ENCODE measurements around the gene NGRN.
"Not testable (repeated sequence)": the region's sequence is repeated elsewhere in the genome, so short reads cannot be mapped to it uniquely, and the experiment has no call there.

NGRN gene

DNA sequence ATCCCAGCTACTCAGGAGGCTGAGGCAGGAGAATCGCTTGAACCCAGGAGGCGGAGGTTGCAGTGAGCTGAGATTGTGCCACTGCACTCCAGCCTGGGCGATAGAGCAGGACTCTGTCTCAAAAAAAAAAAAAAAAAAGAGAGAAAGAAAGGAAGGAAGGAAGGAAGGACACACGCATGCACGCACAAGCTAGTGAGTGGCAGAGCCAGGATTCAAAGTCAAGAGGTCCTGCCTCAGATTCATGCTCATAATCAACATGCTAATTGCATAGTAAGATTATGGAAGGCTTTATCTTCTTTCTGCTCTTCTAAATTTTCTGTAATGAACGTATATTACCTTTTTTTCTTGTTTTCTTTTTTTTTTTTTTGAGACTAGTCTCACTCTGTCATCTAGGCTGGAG lies 4.7 kb upstream of the NGRN start:
- H2BK5ac ChIP-seq (ENCODE audit: low read length); H4K8ac ChIP-seq (ENCODE audit: low read depth, low read length); H2AK5ac ChIP-seq (ENCODE audit: low read depth, low read length); H3K9me3 ChIP-seq (replicated peaks in 1 of 2; ENCODE audit: control insufficient read depth in 2 of 2, insufficient read depth in 1 of 2, low read depth in 1 of 2, low read length in 2 of 2); H2AFZ ChIP-seq (ENCODE audit: low read length); H3K23ac ChIP-seq (ENCODE audit: low read depth, low read length, poor library complexity); H2BK15ac ChIP-seq (ENCODE audit: low read length); H4K91ac ChIP-seq (ENCODE audit: low read depth, low read length, poor library complexity); H3K14ac ChIP-seq (ENCODE audit: low read length); H3K79me1 ChIP-seq (ENCODE audit: low read depth, low read length); H3K27ac ChIP-seq (replicated peaks; ENCODE audit: low read length); H2BK12ac ChIP-seq (ENCODE audit: low read length); H3K36me3 ChIP-seq (replicated peaks in 1 of 2; ENCODE audit: control insufficient read depth in 2 of 2, insufficient read depth in 2 of 2, low read length in 2 of 2); H2BK120ac ChIP-seq (ENCODE audit: low read depth, low read length); H3K4me2 ChIP-seq (ENCODE audit: insufficient read depth, low read length, poor library complexity, severe bottlenecking); H3K4ac ChIP-seq (ENCODE audit: low read length); H3K9ac ChIP-seq (ENCODE audit: low read depth, low read length, poor library complexity); H3K4me1 ChIP-seq (ENCODE audit: control insufficient read depth in 2 of 2, insufficient read depth in 1 of 2, low read depth in 1 of 2, low read length in 2 of 2); H3K18ac ChIP-seq (ENCODE audit: low read length); H3K4me3 ChIP-seq (ENCODE audit: low read length in 2 of 2); H3K27me3 ChIP-seq (ENCODE audit: control insufficient read depth in 3 of 3, insufficient read depth in 3 of 3, low read depth in 1 of 3, low read length in 3 of 3); DNase-seq (ENCODE audit: low spot score): not testable (repeated sequence)
- WGBS, 2 donors (ENCODE audit: extremely low coverage in 2 of 2, insufficient read length in 2 of 2, insufficient replicate concordance in 1 of 2): no CpG with 5 or more reads among the region's 6 CpGs

DNA sequence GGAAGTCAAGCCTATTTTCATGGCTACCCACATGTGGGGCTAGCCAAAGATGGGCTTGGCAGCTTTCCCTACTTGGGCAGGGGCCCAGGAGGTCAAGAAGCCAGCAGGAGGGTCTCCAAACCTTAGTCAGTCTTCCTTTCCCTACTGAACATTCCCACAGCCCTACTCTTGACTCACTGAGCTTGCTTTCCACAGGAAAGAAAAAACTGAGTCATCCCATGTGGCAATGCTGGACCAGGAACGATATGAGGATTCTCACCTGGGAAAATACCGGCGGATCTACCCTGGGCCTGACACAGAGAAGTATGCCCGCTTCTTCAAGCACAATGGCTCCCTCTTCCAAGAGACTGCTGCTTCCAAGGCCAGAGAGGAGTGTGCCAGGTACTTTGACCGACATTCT lies 3.7 kb upstream of the NGRN start:
- Histone ChIP-seq H3K4me2 (ENCODE audit: insufficient read depth, low read length, poor library complexity, severe bottlenecking) (no peak overlapping the region), H4K91ac (ENCODE audit: low read depth, low read length, poor library complexity) (no peak overlapping the region), H2AFZ (ENCODE audit: low read length) (no peak overlapping the region), H3K23ac (ENCODE audit: low read depth, low read length, poor library complexity) (peak overlapping the region; percentile 61), H3K4me1 (ENCODE audit: control insufficient read depth in 2 of 2, insufficient read depth in 1 of 2, low read depth in 1 of 2, low read length in 2 of 2) (peaks cover 6% of the 10 kb centered on the region in 2 donors), H2AK5ac (ENCODE audit: low read depth, low read length) (no peak overlapping the region), H3K18ac (ENCODE audit: low read length) (no peak overlapping the region), H3K36me3 (replicated peaks in 1 of 2; ENCODE audit: control insufficient read depth in 2 of 2, insufficient read depth in 2 of 2, low read length in 2 of 2) (peaks cover 0 to 2% of the 10 kb centered on the region in 2 donors), H3K9me3 (replicated peaks in 1 of 2; ENCODE audit: control insufficient read depth in 2 of 2, insufficient read depth in 1 of 2, low read depth in 1 of 2, low read length in 2 of 2) (no peaks in the 10 kb centered on the region), H3K9ac (ENCODE audit: low read depth, low read length, poor library complexity) (no peak overlapping the region), H2BK5ac (ENCODE audit: low read length) (no peak overlapping the region), H2BK15ac (ENCODE audit: low read length) (no peak overlapping the region), H3K4ac (ENCODE audit: low read length) (no peak overlapping the region), H2BK120ac (ENCODE audit: low read depth, low read length) (no peak overlapping the region), H3K4me3 (ENCODE audit: low read length in 2 of 2) (no peak overlapping the region), H4K8ac (ENCODE audit: low read depth, low read length) (no peak overlapping the region), H3K14ac (ENCODE audit: low read length) (no peak overlapping the region), H2BK12ac (ENCODE audit: low read length) (no peak overlapping the region), H3K27me3 (ENCODE audit: control insufficient read depth in 3 of 3, insufficient read depth in 3 of 3, low read depth in 1 of 3, low read length in 3 of 3) (no peaks in the 10 kb centered on the region), H3K27ac (replicated peaks; ENCODE audit: low read length) (no peak overlapping the region), H3K79me1 (ENCODE audit: low read depth, low read length) (no peaks in the 10 kb centered on the region)
- no peak for DNase-seq (ENCODE audit: low spot score)
- no CpG with 5 or more reads among the region's 5 CpGs for WGBS, 2 donors (ENCODE audit: extremely low coverage in 2 of 2, insufficient read length in 2 of 2, insufficient replicate concordance in 1 of 2)

DNA sequence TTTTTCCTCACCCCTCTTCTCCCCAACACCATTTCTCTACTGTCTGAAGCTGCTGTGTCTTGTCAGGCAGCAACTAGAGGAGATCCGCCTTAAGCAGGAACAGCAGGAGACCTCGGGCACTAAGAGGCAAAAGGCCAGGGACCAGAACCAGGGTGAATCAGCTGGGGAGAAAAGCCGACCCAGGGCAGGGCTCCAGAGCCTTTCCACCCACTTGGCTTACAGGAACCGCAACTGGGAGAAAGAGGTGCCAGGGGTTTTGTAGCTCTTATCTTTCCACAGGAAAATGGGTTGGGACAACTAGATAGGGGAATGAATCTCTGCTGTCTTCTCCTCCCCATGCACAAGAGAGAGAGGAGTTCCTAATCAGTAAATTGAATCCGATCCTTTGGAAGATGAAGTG lies 3.0 kb upstream of the NGRN start:
- no peak overlapping the region for H2BK15ac ChIP-seq (ENCODE audit: low read length)
- no peaks in the 10 kb centered on the region for H3K27me3 ChIP-seq (ENCODE audit: control insufficient read depth in 3 of 3, insufficient read depth in 3 of 3, low read depth in 1 of 3, low read length in 3 of 3)
- no peak overlapping the region for H4K91ac ChIP-seq (ENCODE audit: low read depth, low read length, poor library complexity)
- no peak overlapping the region for H3K4me2 ChIP-seq (ENCODE audit: insufficient read depth, low read length, poor library complexity, severe bottlenecking)
- H3K27ac ChIP-seq (replicated peaks; ENCODE audit: low read length): no peak overlapping the region
- no CpG with 5 or more reads among the region's 5 CpGs for WGBS, 2 donors (ENCODE audit: extremely low coverage in 2 of 2, insufficient read length in 2 of 2, insufficient replicate concordance in 1 of 2)
- H3K9ac ChIP-seq (ENCODE audit: low read depth, low read length, poor library complexity): no peak overlapping the region
- H4K8ac ChIP-seq (ENCODE audit: low read depth, low read length): no peak overlapping the region
- H2BK12ac ChIP-seq (ENCODE audit: low read length): no peak overlapping the region
- H2AFZ ChIP-seq (ENCODE audit: low read length): no peak overlapping the region
- H3K79me1 ChIP-seq (ENCODE audit: low read depth, low read length): peaks cover 2% of the 10 kb centered on the region
- H3K14ac ChIP-seq (ENCODE audit: low read length): no peak overlapping the region
- H3K36me3 ChIP-seq (replicated peaks in 1 of 2; ENCODE audit: control insufficient read depth in 2 of 2, insufficient read depth in 2 of 2, low read length in 2 of 2): peaks cover 0 to 8% of the 10 kb centered on the region in 2 donors
- H3K4me1 ChIP-seq (ENCODE audit: control insufficient read depth in 2 of 2, insufficient read depth in 1 of 2, low read depth in 1 of 2, low read length in 2 of 2): peaks cover 7 to 8% of the 10 kb centered on the region in 2 donors
- no peak overlapping the region for H3K18ac ChIP-seq (ENCODE audit: low read length)
- no peaks in the 10 kb centered on the region for H3K9me3 ChIP-seq (replicated peaks in 1 of 2; ENCODE audit: control insufficient read depth in 2 of 2, insufficient read depth in 1 of 2, low read depth in 1 of 2, low read length in 2 of 2)
- H3K4ac ChIP-seq (ENCODE audit: low read length): no peak overlapping the region
- no peak overlapping the region for H2AK5ac ChIP-seq (ENCODE audit: low read depth, low read length)
- H3K4me3 ChIP-seq (ENCODE audit: low read length in 2 of 2): no peak overlapping the region
- no peak overlapping the region for H2BK5ac ChIP-seq (ENCODE audit: low read length)
- no peak overlapping the region for H2BK120ac ChIP-seq (ENCODE audit: low read depth, low read length)
- no peak overlapping the region for H3K23ac ChIP-seq (ENCODE audit: low read depth, low read length, poor library complexity)
- no peak for DNase-seq (ENCODE audit: low spot score)

DNA sequence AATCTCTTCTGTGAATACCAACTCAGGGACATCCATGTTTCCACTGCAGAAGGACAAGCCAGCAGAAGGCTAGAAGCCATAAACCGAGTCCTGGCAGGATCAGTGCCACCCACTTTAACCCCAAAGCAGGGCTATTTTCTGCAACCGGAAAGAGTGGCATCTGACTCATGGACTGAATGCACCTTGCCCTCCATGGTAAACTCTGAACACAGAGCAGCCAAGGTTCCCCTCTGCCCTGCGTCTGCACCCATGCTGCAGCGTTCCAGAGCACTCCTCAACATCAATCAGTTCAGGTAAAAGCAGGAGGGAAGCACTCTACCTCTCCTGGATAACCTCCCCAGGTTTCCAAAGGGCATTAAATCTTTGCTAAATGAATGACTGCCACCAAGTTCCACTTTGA lies 801 bp upstream of the NGRN start:
- no peak overlapping the region for H2BK15ac ChIP-seq (ENCODE audit: low read length)
- H2BK120ac ChIP-seq (ENCODE audit: low read depth, low read length): no peak overlapping the region
- H3K14ac ChIP-seq (ENCODE audit: low read length): no peak overlapping the region
- no peak for DNase-seq (ENCODE audit: low spot score)
- H3K4me2 ChIP-seq (ENCODE audit: insufficient read depth, low read length, poor library complexity, severe bottlenecking): peak overlapping the region; percentile 60
- no peaks in the 10 kb centered on the region for H3K27me3 ChIP-seq (ENCODE audit: control insufficient read depth in 3 of 3, insufficient read depth in 3 of 3, low read depth in 1 of 3, low read length in 3 of 3)
- peak overlapping the region; percentile 91 for H2AFZ ChIP-seq (ENCODE audit: low read length)
- no peak overlapping the region for H3K18ac ChIP-seq (ENCODE audit: low read length)
- peaks cover 0 to 27% of the 10 kb centered on the region in 2 donors for H3K36me3 ChIP-seq (replicated peaks in 1 of 2; ENCODE audit: control insufficient read depth in 2 of 2, insufficient read depth in 2 of 2, low read length in 2 of 2)
- no peak overlapping the region for H3K23ac ChIP-seq (ENCODE audit: low read depth, low read length, poor library complexity)
- peaks cover 2% of the 10 kb centered on the region for H3K79me1 ChIP-seq (ENCODE audit: low read depth, low read length)
- H3K27ac ChIP-seq (replicated peaks; ENCODE audit: low read length): peak overlapping the region; percentile 85
- no peak overlapping the region for H4K8ac ChIP-seq (ENCODE audit: low read depth, low read length)
- H4K91ac ChIP-seq (ENCODE audit: low read depth, low read length, poor library complexity): no peak overlapping the region
- H3K9me3 ChIP-seq (replicated peaks in 1 of 2; ENCODE audit: control insufficient read depth in 2 of 2, insufficient read depth in 1 of 2, low read depth in 1 of 2, low read length in 2 of 2): no peaks in the 10 kb centered on the region
- H2AK5ac ChIP-seq (ENCODE audit: low read depth, low read length): peak overlapping the region; percentile 72
- H2BK12ac ChIP-seq (ENCODE audit: low read length): no peak overlapping the region
- H3K9ac ChIP-seq (ENCODE audit: low read depth, low read length, poor library complexity): peak overlapping the region; percentile 85
- H3K4ac ChIP-seq (ENCODE audit: low read length): peak overlapping the region; percentile 5
- H3K4me1 ChIP-seq (ENCODE audit: control insufficient read depth in 2 of 2, insufficient read depth in 1 of 2, low read depth in 1 of 2, low read length in 2 of 2): peaks cover 9 to 12% of the 10 kb centered on the region in 2 donors
- no CpG with 5 or more reads among the region's 4 CpGs for WGBS, 2 donors (ENCODE audit: extremely low coverage in 2 of 2, insufficient read length in 2 of 2, insufficient replicate concordance in 1 of 2)
- peak overlapping the region; percentile 63 to 90 for H3K4me3 ChIP-seq (ENCODE audit: low read length in 2 of 2)
- no peak overlapping the region for H2BK5ac ChIP-seq (ENCODE audit: low read length)

Measured in neuronal stem cell (in vitro differentiated cells).